ENCODE measurements around the gene COL26A1.

GRCh38 chr7:101315336-101315735 is 47.3 kb upstream of the COL26A1 start:
- TF ChIP-seq, protein P1, sequence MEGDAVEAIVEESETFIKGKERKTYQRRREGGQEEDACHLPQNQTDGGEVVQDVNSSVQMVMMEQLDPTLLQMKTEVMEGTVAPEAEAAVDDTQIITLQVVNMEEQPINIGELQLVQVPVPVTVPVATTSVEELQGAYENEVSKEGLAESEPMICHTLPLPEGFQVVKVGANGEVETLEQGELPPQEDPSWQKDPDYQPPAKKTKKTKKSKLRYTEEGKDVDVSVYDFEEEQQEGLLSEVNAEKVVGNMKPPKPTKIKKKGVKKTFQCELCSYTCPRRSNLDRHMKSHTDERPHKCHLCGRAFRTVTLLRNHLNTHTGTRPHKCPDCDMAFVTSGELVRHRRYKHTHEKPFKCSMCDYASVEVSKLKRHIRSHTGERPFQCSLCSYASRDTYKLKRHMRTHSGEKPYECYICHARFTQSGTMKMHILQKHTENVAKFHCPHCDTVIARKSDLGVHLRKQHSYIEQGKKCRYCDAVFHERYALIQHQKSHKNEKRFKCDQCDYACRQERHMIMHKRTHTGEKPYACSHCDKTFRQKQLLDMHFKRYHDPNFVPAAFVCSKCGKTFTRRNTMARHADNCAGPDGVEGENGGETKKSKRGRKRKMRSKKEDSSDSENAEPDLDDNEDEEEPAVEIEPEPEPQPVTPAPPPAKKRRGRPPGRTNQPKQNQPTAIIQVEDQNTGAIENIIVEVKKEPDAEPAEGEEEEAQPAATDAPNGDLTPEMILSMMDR (IDR thresholded peaks at IDR 0.05) = peak in 3 of 4 experiments; percentile 39 to 50 (median 41)
- TF ChIP-seq POLR2AphosphoS5 (IDR thresholded peaks at IDR 0.05) = no peak
